ENCODE results near the gene SUN5. TPM values are rescaled to one million over a fixed set of nuclear protein-coding genes. Genes with fewer than 3 reads are reported as not detected.

SUN5 gene
- total RNA-seq, 1 donor from 2014 or later: not detected

- no peak for FAIRE-seq
- DNase-seq (ENCODE audit: low spot score in 2 of 2): no peak
Observed at GRCh38 chr20:33000802-33001466, 3.3 kb downstream of the SUN5 start.

- FAIRE-seq (no peak), DNase-seq (ENCODE audit: low spot score in 2 of 2) (no peak)
Observed at GRCh38 chr20:32999603-33000250, 4.5 kb downstream of the SUN5 start.

GRCh38 chr20:32997431-32997830, 6.8 kb downstream of the SUN5 start:
- FAIRE-seq: no peak
- no peak for DNase-seq (ENCODE audit: low spot score in 2 of 2)

GRCh38 chr20:32995802-32996201, 8.4 kb downstream of the SUN5 start:
- FAIRE-seq (no peak), DNase-seq (ENCODE audit: low spot score in 2 of 2) (no peak)

GRCh38 chr20:32993496-32994050, 10.7 kb downstream of the SUN5 start:
- DNase-seq (ENCODE audit: low spot score in 2 of 2): no peak
- no peak for FAIRE-seq

- FAIRE-seq: no peak
- no peak for DNase-seq (ENCODE audit: low spot score in 2 of 2)
Observed at GRCh38 chr20:32991792-32992641, 12.2 kb downstream of the SUN5 start.

- DNase-seq (ENCODE audit: low spot score in 2 of 2) (no peak), FAIRE-seq (no peak)
Observed at GRCh38 chr20:32991383-32991782, 12.8 kb downstream of the SUN5 start.

GRCh38 chr20:32990426-32990825, 13.8 kb downstream of the SUN5 start:
- FAIRE-seq (no peak), DNase-seq (ENCODE audit: low spot score in 2 of 2) (no peak)

- FAIRE-seq (no peak), DNase-seq (ENCODE audit: low spot score in 2 of 2) (no peak)
Observed at GRCh38 chr20:32989507-32990283, 14.5 kb downstream of the SUN5 start.

GRCh38 chr20:32988008-32988407, 16.2 kb downstream of the SUN5 start:
- no peak for DNase-seq (ENCODE audit: low spot score in 2 of 2)
- FAIRE-seq: no peak

GRCh38 chr20:32987044-32987825, 17.0 kb downstream of the SUN5 start:
- DNase-seq (ENCODE audit: low spot score in 2 of 2): no peak

GRCh38 chr20:32986331-32986966, 17.8 kb downstream of the SUN5 start:
- DNase-seq (ENCODE audit: low spot score in 2 of 2) (no peak), FAIRE-seq (no peak)

More at GRCh38 chr20:32987044-32987825, 17.0 kb downstream of the SUN5 start:
- FAIRE-seq: no peak

GRCh38 chr20:32985596-32985995, 18.6 kb downstream of the SUN5 start:
- FAIRE-seq: no peak
- DNase-seq (ENCODE audit: low spot score in 2 of 2): no peak

- FAIRE-seq (no peak), DNase-seq (ENCODE audit: low spot score in 2 of 2) (no peak)
Observed at GRCh38 chr20:32984631-32985354, 19.4 kb downstream of the SUN5 start.

GRCh38 chr20:32984196-32984595, 20.0 kb downstream of the SUN5 start:
- FAIRE-seq: no peak

GRCh38 chr20:32983459-32984112, 20.6 kb downstream of the SUN5 start:
- no peak for FAIRE-seq
- no peak for DNase-seq (ENCODE audit: low spot score in 2 of 2)

More at GRCh38 chr20:32984196-32984595, 20.0 kb downstream of the SUN5 start:
- peak; percentile 27 to 54 for DNase-seq (ENCODE audit: low spot score in 2 of 2)

- DNase-seq (ENCODE audit: low spot score in 2 of 2) (no peak), FAIRE-seq (no peak)
Observed at GRCh38 chr20:32982617-32983458, 21.4 kb downstream of the SUN5 start.

Data from frontal cortex (tissue), 4 donors.